ENCODE results near the gene OTUD7B. TPM values are rescaled to one million over a fixed set of nuclear protein-coding genes. Genes with fewer than 3 reads are reported as not detected.

The OTUD7B gene
- total RNA-seq (2022; extraction: Qiagen RNA extraction; ENCODE audit: low read depth), result 8.1 to 13.0 TPM (median 10.2 TPM) in 5 replicates

DNA sequence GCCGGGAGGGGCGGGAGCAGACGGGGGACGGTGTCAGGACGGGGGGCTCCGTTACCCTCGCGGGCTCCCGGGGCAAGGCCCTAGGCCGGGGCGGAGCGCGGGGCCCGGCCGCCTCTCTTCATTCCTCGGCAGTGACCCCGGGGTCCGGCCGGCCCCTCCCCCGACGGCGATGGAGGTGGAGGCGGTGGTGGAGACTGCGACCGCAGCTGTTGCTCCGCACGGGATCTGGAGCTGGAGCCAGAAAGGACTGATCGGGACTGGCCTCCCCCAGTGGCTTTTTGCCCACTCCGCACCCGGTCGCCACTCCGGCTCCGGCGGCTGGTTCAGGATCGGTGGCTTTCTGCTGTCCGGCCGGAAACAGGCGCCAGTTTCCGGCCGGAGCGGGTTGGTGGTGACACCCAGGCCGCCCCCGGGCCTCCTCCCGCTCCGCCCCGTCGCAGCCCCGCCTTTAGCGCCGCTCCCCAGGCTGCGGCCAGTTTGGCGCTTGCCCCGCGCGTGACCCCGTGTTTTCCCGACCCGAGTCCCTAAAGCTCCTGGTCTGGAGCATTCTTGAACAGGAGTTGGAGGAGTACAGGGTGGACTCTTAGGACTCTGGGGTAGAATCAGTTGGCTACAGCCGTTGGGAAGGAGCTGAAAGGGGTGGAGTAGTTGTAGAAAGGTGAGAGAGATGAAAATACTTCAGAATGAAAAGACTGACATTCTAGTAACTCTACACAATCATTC is at the start of gene OTUD7B:
Gene OTUD7B (minus strand): TSS at position 334 of the 723 bp plus-strand sequence. CDS start 33,216 bp downstream, outside the sequence.

GRCh38 chr1:149936170-149936991 is 74.1 kb downstream of the OTUD7B start, which contains the start of gene MTMR11:
Gene MTMR11 (minus strand): TSS chr1:149936879. CDS start chr1:149936647, 232 bp downstream.

GRCh38 chr1:149927563-149928400 is 82.7 kb downstream of the OTUD7B start, which contains the start of gene SF3B4:
Gene SF3B4 (minus strand): TSS chr1:149927803. CDS start chr1:149927759, 44 bp downstream.

DNA sequence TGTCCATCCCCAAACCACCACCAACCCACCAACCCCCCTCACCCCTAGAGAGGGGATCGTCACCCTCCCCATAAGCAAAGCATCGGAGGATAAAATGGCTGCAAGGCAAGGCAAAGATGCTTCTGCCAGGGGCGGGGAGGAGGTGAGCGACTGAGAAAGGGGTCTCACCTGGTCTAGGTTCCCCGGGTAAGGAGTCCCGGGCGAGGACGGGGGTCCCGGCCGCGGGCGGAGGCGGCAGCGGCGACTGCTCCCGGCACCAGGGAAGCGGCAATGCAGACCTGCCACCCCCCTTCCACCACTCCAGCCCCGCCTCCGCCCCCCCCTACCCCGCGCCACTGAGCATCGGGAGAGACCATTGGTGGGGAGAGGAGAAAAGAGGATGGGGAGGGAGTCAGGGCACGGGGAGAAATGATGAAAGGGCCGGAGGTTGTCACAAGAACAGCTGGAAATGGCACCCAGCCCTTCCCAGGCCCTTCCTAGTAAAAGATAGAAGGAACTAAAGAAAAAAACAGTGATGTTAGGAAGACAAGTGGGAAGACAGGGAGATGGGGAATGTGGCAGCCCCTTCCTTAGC is 92.9 kb downstream of the OTUD7B start, which contains the start of gene SV2A:
Gene SV2A (minus strand): TSS at position 274 of the 574 bp plus-strand sequence. CDS start 4,004 bp downstream, outside the sequence.

DNA sequence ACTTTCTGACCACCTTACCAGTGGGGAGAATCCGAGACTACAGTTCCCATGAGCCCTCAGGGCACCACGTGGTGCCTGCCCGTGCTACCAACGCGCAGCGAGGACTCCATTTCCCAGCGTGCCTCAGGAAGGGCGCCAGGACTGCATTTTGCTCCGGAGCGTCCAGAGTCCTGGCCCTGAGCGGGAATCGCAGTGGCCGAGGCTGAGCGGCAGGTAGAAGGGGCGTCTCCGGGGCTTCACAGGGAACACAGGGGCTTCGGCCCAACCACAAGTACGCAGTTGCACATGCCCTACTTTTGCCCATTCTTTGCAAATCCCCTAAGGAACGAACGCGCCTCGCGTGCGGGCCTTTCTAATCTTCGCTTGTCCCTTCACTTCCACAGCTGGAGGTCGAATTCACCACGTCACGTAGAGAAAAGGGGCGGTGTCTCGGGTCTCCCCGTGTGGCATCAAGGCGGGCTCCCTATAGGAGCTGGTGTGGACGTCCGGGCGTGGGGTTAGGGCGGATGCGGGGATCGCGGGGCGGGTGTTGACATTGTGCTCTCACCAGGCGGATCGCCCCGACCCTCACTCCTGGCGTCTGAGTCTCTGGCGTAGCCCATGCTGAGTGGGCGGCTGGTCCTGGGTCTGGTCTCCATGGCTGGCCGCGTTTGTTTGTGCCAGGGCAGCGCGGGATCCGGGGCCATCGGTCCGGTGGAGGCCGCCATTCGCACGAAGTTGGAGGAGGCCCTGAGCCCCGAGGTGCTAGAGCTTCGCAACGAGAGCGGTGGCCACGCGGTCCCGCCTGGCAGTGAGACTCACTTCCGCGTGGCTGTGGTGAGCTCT is 110.9 kb downstream of the OTUD7B start, which contains the start of gene BOLA1:
Gene BOLA1 (plus strand): TSS at position 109 of the 825 bp plus-strand sequence. CDS start 492 bp downstream, at position 601.

Other genes with a start within 250 kb of the OTUD7B start
- not detected in 5 replicates for gene FCGR1A, start 228.0 kb downstream of the OTUD7B start, total RNA-seq (2022; extraction: Qiagen RNA extraction; ENCODE audit: low read depth)
- gene BOLA1, start 111.2 kb downstream of the OTUD7B start, total RNA-seq (2022; extraction: Qiagen RNA extraction; ENCODE audit: low read depth), result 15.7 to 25.5 TPM (median 22.5 TPM) in 5 replicates
- gene SV2A, start 92.9 kb downstream of the OTUD7B start, total RNA-seq (2022; extraction: Qiagen RNA extraction; ENCODE audit: low read depth), result 0.06 to 0.19 TPM (median 0.13 TPM) in 5 replicates
- gene SF3B4, start 82.9 kb downstream of the OTUD7B start, total RNA-seq (2022; extraction: Qiagen RNA extraction; ENCODE audit: low read depth), result 118 to 143 TPM (median 134 TPM) in 5 replicates
- gene MTMR11, start 73.8 kb downstream of the OTUD7B start, total RNA-seq (2022; extraction: Qiagen RNA extraction; ENCODE audit: low read depth), result 6.3 to 9.6 TPM (median 8.5 TPM) in 5 replicates
- gene VPS45, start 57.0 kb upstream of the OTUD7B start, total RNA-seq (2022; extraction: Qiagen RNA extraction; ENCODE audit: low read depth), result 16.1 to 17.5 TPM (median 16.9 TPM) in 5 replicates
- gene PLEKHO1, start 139.2 kb upstream of the OTUD7B start, total RNA-seq (2022; extraction: Qiagen RNA extraction; ENCODE audit: low read depth), result 6.9 to 9.4 TPM (median 8.3 TPM) in 5 replicates
- gene ANP32E, start 225.4 kb upstream of the OTUD7B start, total RNA-seq (2022; extraction: Qiagen RNA extraction; ENCODE audit: low read depth), result 36.2 to 67.0 TPM (median 52.2 TPM) in 5 replicates
- gene CA14, start 247.0 kb upstream of the OTUD7B start, total RNA-seq (2022; extraction: Qiagen RNA extraction; ENCODE audit: low read depth), result not detected in 5 replicates

Data from A549 treated with RU486 at 1 μM for 4 hours (cell line).